Common myeloid progenitor, CD34-positive (primary cell): ENCODE results near the gene TMEM14C.
"Not testable (repeated sequence)": the region's sequence is repeated elsewhere in the genome, so short reads cannot be mapped to it uniquely, and the experiment has no call there.

Experiments
- CTCF ChIA-PET: fragments of 350-600 bp; sonication (Branson Sonifier 250); formaldehyde crosslinking; loops from one replicate; lab custom pipeline; 2021; ENCODE audit warnings: antibody characterized with exemption; lab: Charles Lee
- POLR2A ChIA-PET: fragments of 350-600 bp; sonication (Branson Sonifier 250); formaldehyde crosslinking; loops from one replicate; lab custom pipeline; 2021; ENCODE audit warnings: antibody characterized with exemption; lab: Charles Lee
- DNase-seq, 3 donors: peaks; one replicate each; pipeline versions ENCODE4 v3.0.0 to v3.0.0-alpha.2; 2013
- H3K27ac ChIP-seq, 2 experiments: 1 replicate in 1 of 2; 2 replicates in 1 of 2; pipeline ENCODE4 v1.7.0; 2013; ENCODE audit warnings: inconsistent platforms in 2 of 2, low read length in 2 of 2, mild to moderate bottlenecking in 2 of 2, low read depth in 1 of 2, moderate library complexity in 1 of 2; ENCODE audit not compliant: severe bottlenecking in 2 of 2, insufficient read depth in 1 of 2, poor library complexity in 1 of 2
- H3K27me3 ChIP-seq, 5 experiments: replicated peaks in 2 of 5; 1 replicate in 3 of 5; 2 replicates in 2 of 5; pipeline versions ENCODE4 v1.6.1 to v1.7.0; 2013; ENCODE audit warnings: low read length in 4 of 5, mild to moderate bottlenecking in 2 of 5, moderate library complexity in 2 of 5, inconsistent platforms in 1 of 5; ENCODE audit not compliant: insufficient read depth in 5 of 5, control insufficient read depth in 4 of 5
- H3K36me3 ChIP-seq, 4 experiments: 1 replicate in 2 of 4; 2 replicates in 2 of 4; pipeline versions ENCODE4 v1.6.1 to v1.7.0; 2013; ENCODE audit warnings: low read length in 3 of 4, control low read depth in 1 of 4, mild to moderate bottlenecking in 1 of 4; ENCODE audit not compliant: control insufficient read depth in 4 of 4, insufficient read depth in 4 of 4
- H3K4me1 ChIP-seq, 4 experiments: 1 replicate in 3 of 4; 2 replicates in 1 of 4; pipeline versions ENCODE4 v1.6.1 to v1.7.1; 2013; ENCODE audit warnings: low read length in 3 of 4, mild to moderate bottlenecking in 3 of 4, control low read depth in 1 of 4, inconsistent platforms in 1 of 4, moderate library complexity in 1 of 4; ENCODE audit not compliant: control insufficient read depth in 4 of 4, insufficient read depth in 4 of 4; ENCODE audit errors: control extremely low read depth in 1 of 4
- H3K4me3 ChIP-seq, 7 experiments: 1 replicate in 4 of 7; 2 replicates in 3 of 7; pipeline versions ENCODE4 v1.5.1 to v1.7.0; 2013; ENCODE audit warnings: mild to moderate bottlenecking in 7 of 7, low read length in 6 of 7, moderate library complexity in 6 of 7, inconsistent platforms in 2 of 7, low read depth in 2 of 7, control low read depth in 1 of 7; ENCODE audit not compliant: insufficient read depth in 4 of 7, control insufficient read depth in 1 of 7; ENCODE audit errors: extremely low read depth in 1 of 7
- H3K9me3 ChIP-seq, 5 experiments: 1 replicate in 4 of 5; 2 replicates in 1 of 5; pipeline versions ENCODE4 v1.6.1 to v1.7.1; 2013; ENCODE audit warnings: low read length in 4 of 5, mild to moderate bottlenecking in 2 of 5, inconsistent platforms in 1 of 5, low read depth in 1 of 5, moderate library complexity in 1 of 5; ENCODE audit not compliant: control insufficient read depth in 4 of 5, insufficient read depth in 2 of 5; ENCODE audit errors: control extremely low read depth in 1 of 5
- WGBS: methylation state at CpG from one replicate; pipeline ENCODE4 v1.1.5; 2013; ENCODE audit not compliant: insufficient coverage; 5-methylcytosine and 5-hydroxymethylcytosine counted together

Gene TMEM14C

DNA sequence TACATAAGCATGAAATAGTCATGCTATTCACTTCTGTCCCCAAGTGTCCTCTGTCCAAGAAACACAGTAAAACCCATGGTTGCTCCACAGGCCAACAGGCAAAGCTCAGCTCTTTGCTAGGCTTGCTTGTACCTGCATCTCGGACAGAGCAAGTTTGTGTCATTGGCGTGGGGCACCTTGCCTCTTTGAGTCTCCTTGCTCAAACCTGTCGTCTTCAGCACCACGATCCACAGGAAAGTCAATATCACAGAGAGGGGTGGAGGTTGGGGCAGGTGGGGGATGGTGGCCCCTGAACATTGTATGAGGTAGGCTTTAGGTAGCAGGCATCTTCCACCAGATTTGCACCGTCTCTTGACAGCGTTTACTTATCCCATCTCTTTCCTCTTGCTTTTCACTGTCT lies 20.6 kb downstream of the TMEM14C start:
- no peak for DNase-seq
- no peaks in the 10 kb centered on the region for H3K27me3 ChIP-seq
- H3K36me3 ChIP-seq, result peaks cover 0 to 4% (median under 1%) of the 10 kb centered on the region in 4 experiments
- ChIA-PET CTCF (interaction anchor here (0.6 to 2.8 kb wide), 2 partner anchors 13 to 15 kb away, joined by 3 to 15 read pairs; no protein-coding TSS in a partner anchor), POLR2A (no interaction called here)
- WGBS, result 100% methylated on average over 2 of the region's 6 CpGs
- peaks cover 4 to 18% (median 10%) of the 10 kb centered on the region in 4 experiments for H3K4me1 ChIP-seq
- H3K27ac ChIP-seq, result no peak overlapping the region
- H3K4me3 ChIP-seq, result no peak overlapping the region
- no peaks in the 10 kb centered on the region for H3K9me3 ChIP-seq

GRCh38 chr6:10745116-10745515 lies 22.2 kb downstream of the TMEM14C start:
- no peak for DNase-seq
- Histone ChIP-seq H3K4me1 (peaks cover 11 to 31% (median 16%) of the 10 kb centered on the region in 4 experiments), H3K27me3 (no peaks in the 10 kb centered on the region), H3K4me3 (no peak overlapping the region), H3K36me3 (peaks cover 0 to 10% (median 0%) of the 10 kb centered on the region in 4 experiments), H3K9me3 (no peaks in the 10 kb centered on the region), H3K27ac (no peak overlapping the region)
- 98% methylated on average over 4 of the region's 5 CpGs for WGBS
- CTCF ChIA-PET, result interaction anchor here (1.5 kb wide), 1 partner anchor 12 kb away, joined by 3 read pairs; no protein-coding TSS in a partner anchor
- POLR2A ChIA-PET, result no interaction called here

DNA sequence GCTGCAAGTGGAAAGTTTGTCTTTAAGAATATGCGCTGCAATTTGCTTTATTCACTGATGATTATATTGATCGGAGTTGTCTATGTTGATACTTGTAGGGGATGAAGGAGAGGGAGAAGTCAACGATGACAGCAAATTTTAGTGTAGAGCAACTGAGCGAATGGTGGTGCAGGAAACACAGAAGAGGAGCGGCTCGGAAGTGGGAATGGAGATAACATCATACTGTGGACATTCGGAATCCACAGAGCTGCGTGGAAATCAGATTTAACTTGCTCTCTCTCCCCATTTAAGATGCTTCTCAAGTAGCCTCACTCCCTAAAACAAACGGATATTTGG lies 24.0 kb downstream of the TMEM14C start:
- Histone ChIP-seq H3K4me3 (peak overlapping the region; percentile 64 to 91 (median 83)), H3K4me1 (peaks cover 11 to 31% (median 16%) of the 10 kb centered on the region in 4 experiments), H3K36me3 (peaks cover 5 to 23% (median 11%) of the 10 kb centered on the region in 4 experiments), H3K27ac (peak overlapping the region; percentile 52 to 94), H3K27me3 (no peaks in the 10 kb centered on the region), H3K9me3 (no peaks in the 10 kb centered on the region)
- POLR2A ChIA-PET, result interaction anchor here (0.6 kb wide), 1 partner anchor 52 kb away, joined by 4 read pairs; the partner anchor contains the start of gene PAK1IP1
- WGBS, result 31% methylated on average over 7 of the region's 9 CpGs
- CTCF ChIA-PET, result interaction anchor here (1.2 to 4.4 kb wide), 5 partner anchors 9 to 26 kb away, joined by 3 to 20 read pairs (median 5); partner anchors contain the start of gene TMEM14C
- DNase-seq, result peak in 1 of 3 donors; percentile 4

- peak within 1 kb of the TSS; percentile 64 to 91 (median 83) for H3K4me3 ChIP-seq
- H3K27me3 ChIP-seq, result no peaks in the 10 kb centered on the region
- H3K27ac ChIP-seq, result peak within 1 kb of the TSS; percentile 84 to 94
- CTCF ChIA-PET, result interaction anchor here (0.9 to 4.4 kb wide), 8 partner anchors 10 to 236 kb away, joined by 3 to 20 read pairs (median 4); partner anchors contain the start of gene TMEM14C
- WGBS, result under 1% methylated on average over 39 of the region's 52 CpGs
- H3K4me1 ChIP-seq, result peaks cover 11 to 31% (median 16%) of the 10 kb centered on the region in 4 experiments
- H3K36me3 ChIP-seq, result peaks cover 5 to 23% (median 11%) of the 10 kb centered on the region in 4 experiments
- no peaks in the 10 kb centered on the region for H3K9me3 ChIP-seq
- DNase-seq, result peak; percentile 95 to 98 (median 97)
- POLR2A ChIA-PET, result no interaction called here
These were observed 24.5 kb downstream of the TMEM14C start, which contains the start of gene TMEM14B for GRCh38 chr6:10747251-10747972. TMEM14B (plus strand) TSS chr6:10747805; CDS start chr6:10749246, 1,441 bp downstream.

DNA sequence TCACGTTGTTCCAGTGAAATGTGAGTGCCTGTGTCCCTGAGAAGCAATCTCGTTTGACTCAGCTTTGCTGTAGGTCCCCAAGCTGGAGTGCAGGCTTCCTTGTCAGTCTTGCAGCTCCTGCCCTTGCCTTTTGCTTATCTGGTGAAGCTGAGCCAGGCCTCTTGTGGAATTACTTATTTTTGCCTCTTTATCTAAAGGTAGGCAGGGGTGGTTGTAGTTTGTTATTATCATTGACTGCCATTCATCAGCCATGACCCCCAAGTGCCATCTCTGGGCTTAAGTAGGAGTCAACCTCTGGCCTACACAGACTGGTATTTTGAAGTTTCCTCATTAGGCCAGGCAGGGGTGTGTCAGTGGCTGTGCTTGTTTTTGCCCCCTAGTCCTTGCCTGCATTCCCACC lies 26.9 kb downstream of the TMEM14C start:
- H3K9me3 ChIP-seq, result no peaks in the 10 kb centered on the region
- H3K4me3 ChIP-seq, result no peak overlapping the region
- DNase-seq, result peak; percentile 8 to 67 (median 36)
- ChIA-PET CTCF (interaction anchor here (4.4 kb wide), 1 partner anchor 10 kb away, joined by 20 read pairs; no protein-coding TSS in a partner anchor), POLR2A (no interaction called here)
- H3K36me3 ChIP-seq, result peaks cover 9 to 46% (median 25%) of the 10 kb centered on the region in 4 experiments
- 77% methylated on average over 2 of the region's 2 CpGs for WGBS
- no peaks in the 10 kb centered on the region for H3K27me3 ChIP-seq
- H3K4me1 ChIP-seq, result peaks cover 11 to 31% (median 16%) of the 10 kb centered on the region in 4 experiments
- H3K27ac ChIP-seq, result peak overlapping the region in 1 of 2 experiments; percentile 50

- WGBS, result 100% methylated on average over 1 of the region's 6 CpGs
- CTCF ChIA-PET, result interaction anchor here (1.0 kb wide), 1 partner anchor 184 kb away, joined by 3 read pairs; no protein-coding TSS in a partner anchor
- Histone ChIP-seq H3K36me3 (peaks cover 12 to 54% (median 29%) of the 10 kb centered on the region in 4 experiments), H3K4me1 (peaks cover 11 to 31% (median 16%) of the 10 kb centered on the region in 4 experiments)
- H3K27me3 ChIP-seq, H3K27ac ChIP-seq, H3K9me3 ChIP-seq, H3K4me3 ChIP-seq, POLR2A ChIA-PET, DNase-seq: not testable (repeated sequence)
These were observed 27.7 kb downstream of the TMEM14C start for GRCh38 chr6:10750568-10750967.
